Parathyroid adenoma (tissue), 2 donors: ENCODE data around the gene TPP2.

Source experiments
- H2AFZ ChIP-seq: fragments of 300-600 bp; sonication (generic); one replicate; pipeline ENCODE4 v1.7.0; 2017; ENCODE audit warnings: antibody characterized with exemption, mild to moderate bottlenecking
- H3K27ac ChIP-seq: fragments of 300-600 bp; sonication (generic); one replicate; pipeline ENCODE4 v1.7.0; 2017
- H3K27me3 ChIP-seq: fragments of 300-600 bp; sonication (generic); one replicate; pipeline ENCODE4 v1.7.0; 2017; ENCODE audit warnings: low read length; ENCODE audit not compliant: control insufficient read depth, insufficient read depth
- H3K36me3 ChIP-seq: fragments of 300-600 bp; sonication (generic); one replicate; pipeline ENCODE4 v1.7.0; 2017; ENCODE audit warnings: low read length; ENCODE audit not compliant: control insufficient read depth, insufficient read depth
- H3K4me1 ChIP-seq: fragments of 300-600 bp; sonication (generic); one replicate; pipeline ENCODE4 v1.7.0; 2017; ENCODE audit warnings: control low read depth
- H3K4me2 ChIP-seq: fragments of 300-600 bp; sonication (generic); one replicate; pipeline ENCODE4 v1.7.0; 2017; ENCODE audit warnings: low read length
- H3K4me3 ChIP-seq: fragments of 300-600 bp; sonication (generic); one replicate; pipeline ENCODE4 v1.7.0; 2017; ENCODE audit warnings: low read depth, low read length
- H3K79me2 ChIP-seq: fragments of 300-600 bp; sonication (generic); one replicate; pipeline ENCODE4 v1.7.0; 2017; ENCODE audit warnings: control low read depth
- H3K9ac ChIP-seq: fragments of 300-600 bp; sonication (generic); one replicate; pipeline ENCODE4 v1.7.0; 2017; ENCODE audit warnings: mild to moderate bottlenecking
- H3K9me3 ChIP-seq: fragments of 300-600 bp; sonication (generic); one replicate; pipeline ENCODE4 v1.7.0; 2017; ENCODE audit warnings: low read length; ENCODE audit not compliant: control insufficient read depth
- TF ChIP-seq, protein P1 (sequence below): fragments of 300-600 bp; sonication (generic); IDR thresholded peaks from one replicate; pipeline ENCODE4 v1.7.0; 2017; ENCODE audit warnings: antibody characterized with exemption, mild to moderate bottlenecking
- donor health status: primary hyperparathyroidism.

Gene TPP2

GRCh38 chr13:102631198-102631597 is 34.4 kb downstream of the TPP2 start:
- H3K27me3 ChIP-seq: no peaks in the 10 kb centered on the region
- H2AFZ ChIP-seq: no peak overlapping the region
- H3K9ac ChIP-seq: no peak overlapping the region
- no peak overlapping the region for H3K4me2 ChIP-seq
- no peak overlapping the region for H3K27ac ChIP-seq
- TF ChIP-seq, protein P1, sequence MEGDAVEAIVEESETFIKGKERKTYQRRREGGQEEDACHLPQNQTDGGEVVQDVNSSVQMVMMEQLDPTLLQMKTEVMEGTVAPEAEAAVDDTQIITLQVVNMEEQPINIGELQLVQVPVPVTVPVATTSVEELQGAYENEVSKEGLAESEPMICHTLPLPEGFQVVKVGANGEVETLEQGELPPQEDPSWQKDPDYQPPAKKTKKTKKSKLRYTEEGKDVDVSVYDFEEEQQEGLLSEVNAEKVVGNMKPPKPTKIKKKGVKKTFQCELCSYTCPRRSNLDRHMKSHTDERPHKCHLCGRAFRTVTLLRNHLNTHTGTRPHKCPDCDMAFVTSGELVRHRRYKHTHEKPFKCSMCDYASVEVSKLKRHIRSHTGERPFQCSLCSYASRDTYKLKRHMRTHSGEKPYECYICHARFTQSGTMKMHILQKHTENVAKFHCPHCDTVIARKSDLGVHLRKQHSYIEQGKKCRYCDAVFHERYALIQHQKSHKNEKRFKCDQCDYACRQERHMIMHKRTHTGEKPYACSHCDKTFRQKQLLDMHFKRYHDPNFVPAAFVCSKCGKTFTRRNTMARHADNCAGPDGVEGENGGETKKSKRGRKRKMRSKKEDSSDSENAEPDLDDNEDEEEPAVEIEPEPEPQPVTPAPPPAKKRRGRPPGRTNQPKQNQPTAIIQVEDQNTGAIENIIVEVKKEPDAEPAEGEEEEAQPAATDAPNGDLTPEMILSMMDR: no peak
- no peaks in the 10 kb centered on the region for H3K79me2 ChIP-seq
- no peak overlapping the region for H3K4me3 ChIP-seq
- H3K9me3 ChIP-seq: no peaks in the 10 kb centered on the region
- H3K36me3 ChIP-seq: no peaks in the 10 kb centered on the region
- no peaks in the 10 kb centered on the region for H3K4me1 ChIP-seq

DNA sequence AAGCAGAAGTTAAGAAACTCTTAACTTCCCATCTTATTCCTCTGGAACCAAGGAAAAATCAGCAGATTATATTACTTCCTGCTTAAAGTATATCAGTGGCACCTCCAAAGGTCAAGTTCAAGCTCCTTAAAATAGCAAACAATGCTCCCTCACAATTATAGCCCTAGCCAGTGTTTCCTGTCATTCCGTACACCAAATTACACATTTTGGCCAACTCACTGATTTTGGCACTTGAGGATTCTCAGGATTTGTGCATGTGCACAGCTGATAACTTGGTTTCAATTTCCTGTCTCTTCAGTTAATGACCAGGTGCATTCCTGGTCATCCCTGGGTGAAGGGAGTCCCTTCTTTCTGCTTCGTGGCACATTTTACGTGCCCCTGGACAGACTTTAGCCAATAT is 42.0 kb downstream of the TPP2 start:
- Histone ChIP-seq H3K79me2 (no peaks in the 10 kb centered on the region), H3K4me2 (no peak overlapping the region), H3K9me3 (no peaks in the 10 kb centered on the region), H3K4me3 (no peak overlapping the region), H3K9ac (no peak overlapping the region), H2AFZ (no peak overlapping the region), H3K27ac (no peak overlapping the region), H3K4me1 (no peaks in the 10 kb centered on the region), H3K27me3 (no peaks in the 10 kb centered on the region), H3K36me3 (no peaks in the 10 kb centered on the region)
- TF ChIP-seq, protein P1: no peak

DNA sequence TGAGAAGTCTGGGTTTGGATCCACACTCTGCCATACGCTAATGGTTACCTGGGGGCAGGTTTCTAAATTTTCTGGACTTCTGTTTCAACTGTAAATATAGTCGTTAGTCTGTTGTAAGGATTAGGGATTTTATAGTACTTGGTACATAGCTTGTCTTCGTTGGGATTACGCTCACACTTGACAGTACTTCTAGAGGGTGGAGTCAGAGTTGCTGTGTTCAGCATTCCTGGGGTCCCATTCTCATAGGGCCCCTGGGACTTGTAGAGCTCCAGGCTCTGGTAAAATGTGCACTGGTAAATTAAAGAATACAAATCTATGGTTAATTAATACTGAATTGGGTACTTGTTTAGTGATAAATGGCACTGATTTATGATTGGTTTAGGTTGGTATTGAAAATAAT is 45.2 kb downstream of the TPP2 start:
- TF ChIP-seq, protein P1: no peak
- Histone ChIP-seq H3K27ac (no peak overlapping the region), H3K9ac (no peak overlapping the region), H3K4me2 (no peak overlapping the region), H3K36me3 (no peaks in the 10 kb centered on the region), H3K27me3 (no peaks in the 10 kb centered on the region), H3K79me2 (no peaks in the 10 kb centered on the region), H3K9me3 (no peaks in the 10 kb centered on the region), H3K4me3 (no peak overlapping the region), H2AFZ (no peak overlapping the region), H3K4me1 (no peaks in the 10 kb centered on the region)

GRCh38 chr13:102642475-102642874 is 45.7 kb downstream of the TPP2 start:
- Histone ChIP-seq H3K27ac (no peak overlapping the region), H3K4me3 (no peak overlapping the region), H3K9ac (no peak overlapping the region), H3K79me2 (no peaks in the 10 kb centered on the region), H3K36me3 (no peaks in the 10 kb centered on the region), H2AFZ (no peak overlapping the region), H3K9me3 (no peaks in the 10 kb centered on the region), H3K4me1 (no peaks in the 10 kb centered on the region), H3K4me2 (no peak overlapping the region), H3K27me3 (no peaks in the 10 kb centered on the region)
- TF ChIP-seq, protein P1: no peak

GRCh38 chr13:102643656-102644055 is 46.9 kb downstream of the TPP2 start:
- no peaks in the 10 kb centered on the region for H3K4me1 ChIP-seq
- no peaks in the 10 kb centered on the region for H3K27me3 ChIP-seq
- H3K27ac ChIP-seq: no peak overlapping the region
- no peak overlapping the region for H3K4me3 ChIP-seq
- H3K9me3 ChIP-seq: no peaks in the 10 kb centered on the region
- no peaks in the 10 kb centered on the region for H3K79me2 ChIP-seq
- no peak overlapping the region for H2AFZ ChIP-seq
- no peak overlapping the region for H3K9ac ChIP-seq
- H3K4me2 ChIP-seq: no peak overlapping the region
- TF ChIP-seq, protein P1: no peak
- H3K36me3 ChIP-seq: no peaks in the 10 kb centered on the region
